Suprapubic skin (tissue), 3 donors: ENCODE results near the gene BCL11B.

ENCODE experiments used
- CTCF ChIP-seq, 2 donors: fragments of 200-600 bp in 1 of 2; fragments of 450-650 bp in 1 of 2; sonication (generic) in 1 of 2; IDR thresholded peaks; one replicate each; pipeline ENCODE4 v1.5.1; 2016 to 2019; ENCODE audit warnings: antibody characterized with exemption in 2 of 2, mild to moderate bottlenecking in 1 of 2, moderate library complexity in 1 of 2
- POLR2A ChIP-seq, 2 donors: fragments of 450-650 bp; IDR thresholded peaks; one replicate each; pipeline ENCODE4 v1.6.1; 2017; ENCODE audit warnings: antibody characterized with exemption in 2 of 2, mild to moderate bottlenecking in 2 of 2, moderate library complexity in 2 of 2

DNA sequence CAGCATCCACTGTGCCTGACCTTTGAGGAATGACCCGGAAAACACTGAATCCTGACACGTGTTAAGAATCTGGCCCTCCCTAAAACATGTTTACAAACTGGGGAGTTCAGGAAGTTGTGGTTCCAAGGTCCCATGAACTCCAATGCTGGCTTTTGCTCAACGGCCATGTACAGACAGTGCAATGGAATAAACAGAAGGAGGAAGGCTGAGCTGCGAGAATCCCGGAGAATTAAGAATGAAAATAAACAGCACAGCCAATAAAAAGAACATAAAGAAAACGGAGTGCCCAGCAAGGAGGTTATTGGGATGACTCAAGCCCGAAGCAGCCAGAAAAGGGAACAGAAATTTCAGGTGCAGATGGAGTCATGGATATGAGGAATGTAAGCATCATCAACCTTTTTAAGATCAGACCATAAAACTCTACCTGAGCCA is 32.3 kb downstream of the BCL11B start:
- TF ChIP-seq CTCF (IDR thresholded peaks at IDR 0.05) (no peak), POLR2A (IDR thresholded peaks at IDR 0.05) (no peak)
